GM18505 (cell line): Measurements from ENCODE around the gene C2orf49.

Source experiments
- ATAC-seq: cut with Tn5 transposase; IDR thresholded peaks from one replicate; pipeline ENCODE4 v1.9.1; 2021; ENCODE audit not compliant: unreplicated experiment
- POLR2A ChIP-seq: IDR thresholded peaks from 4 replicates; pipeline ENCODE4 v1.6.1; 2011; ENCODE audit warnings: borderline replicate concordance; ENCODE audit not compliant: insufficient read depth, insufficient read length; ENCODE audit errors: extremely low read depth

C2orf49 gene

GRCh38 chr2:105376010-105376409 lies 38.7 kb downstream of the C2orf49 start:
- ATAC-seq: no peak
- no peak for TF ChIP-seq POLR2A

DNA sequence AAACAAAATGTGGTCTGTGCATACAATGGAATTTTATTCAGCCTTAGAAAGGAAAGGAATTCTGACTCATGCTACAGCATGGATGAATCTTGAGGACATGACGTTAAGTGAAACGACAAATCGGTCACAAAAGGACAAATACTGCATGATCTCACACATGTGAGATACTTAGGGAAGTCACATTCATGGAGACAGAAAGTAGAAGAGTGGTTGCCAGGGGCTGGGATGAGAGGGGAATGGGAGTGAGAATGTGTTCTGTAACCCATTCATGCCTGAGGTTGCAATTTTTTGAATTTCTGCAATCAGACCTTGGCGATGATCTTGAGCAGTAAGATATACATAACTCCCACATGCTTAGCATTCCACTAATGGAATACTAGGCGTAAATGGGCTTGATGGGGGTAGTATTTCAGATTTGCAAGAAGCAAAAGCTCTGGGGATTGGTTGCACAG lies 39.5 kb downstream of the C2orf49 start:
- TF ChIP-seq POLR2A: no peak
- ATAC-seq: no peak

DNA sequence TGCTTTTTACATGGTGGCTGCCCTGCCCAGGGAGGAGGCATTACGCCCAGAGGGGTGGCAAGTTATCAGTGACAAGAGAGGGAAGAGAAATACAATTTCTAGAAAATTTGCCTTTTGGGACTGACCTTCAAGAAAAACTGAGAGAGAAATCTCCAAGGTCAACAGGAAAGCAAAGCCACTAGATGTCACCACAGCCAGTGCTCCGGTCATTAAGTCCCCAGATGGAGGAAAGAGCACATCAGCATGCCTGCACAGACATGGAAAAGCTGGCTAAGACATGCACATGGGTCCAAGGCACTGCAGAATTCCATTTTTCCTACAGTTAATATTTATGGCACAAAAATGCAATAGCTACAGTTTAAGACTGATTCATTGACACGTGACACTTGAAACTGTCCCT lies 40.5 kb downstream of the C2orf49 start:
- TF ChIP-seq POLR2A: no peak
- ATAC-seq: no peak

DNA sequence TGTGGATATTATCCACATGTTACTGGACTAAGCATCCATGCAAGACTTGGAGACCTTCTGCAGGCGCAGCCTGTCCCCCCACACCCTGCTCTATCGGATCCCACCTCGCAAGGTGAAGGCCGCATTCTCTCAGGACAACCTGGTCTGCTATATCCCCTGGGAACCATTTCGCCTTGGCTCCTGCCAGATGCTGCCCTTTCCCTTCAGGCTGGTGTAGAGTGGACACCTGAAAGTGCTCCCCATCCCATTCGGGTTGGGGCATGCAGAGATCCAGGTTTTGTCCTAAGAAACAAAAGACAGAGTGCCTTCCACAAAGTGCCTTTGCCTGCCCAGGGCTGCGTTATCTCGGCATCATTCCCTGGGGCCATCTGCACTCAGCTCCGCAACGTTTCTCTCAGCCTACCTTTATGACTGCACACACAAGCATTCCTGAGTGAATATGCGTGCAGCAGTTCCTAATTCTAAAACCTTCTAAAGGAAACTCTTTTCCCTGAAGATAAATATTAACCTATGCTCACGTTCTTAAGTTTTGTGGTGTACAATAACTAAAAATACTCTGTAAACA lies 41.0 kb downstream of the C2orf49 start:
- no peak for ATAC-seq
- no peak for TF ChIP-seq POLR2A

DNA sequence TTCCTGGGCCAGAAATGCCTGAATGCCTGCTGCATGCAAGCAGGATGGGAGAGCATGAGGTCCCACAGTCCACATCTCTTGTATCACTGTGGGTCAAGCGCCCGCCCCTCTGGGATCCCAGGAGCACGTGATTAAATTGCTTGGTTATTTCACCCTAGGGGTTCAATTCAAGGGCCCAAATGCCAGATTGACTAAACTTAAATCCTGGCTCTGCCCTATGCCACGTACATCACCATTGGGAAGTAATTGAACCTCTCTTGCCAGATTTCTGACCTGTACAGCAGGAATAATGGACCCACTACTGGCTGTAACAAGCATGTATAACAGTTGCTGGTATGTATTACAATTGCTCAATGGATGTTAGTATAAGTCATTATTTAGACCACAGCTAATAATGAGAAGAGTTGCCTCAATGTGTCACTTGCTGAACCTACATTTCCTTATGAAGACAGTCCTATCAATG lies 41.6 kb downstream of the C2orf49 start:
- no peak for TF ChIP-seq POLR2A
- no peak for ATAC-seq

DNA sequence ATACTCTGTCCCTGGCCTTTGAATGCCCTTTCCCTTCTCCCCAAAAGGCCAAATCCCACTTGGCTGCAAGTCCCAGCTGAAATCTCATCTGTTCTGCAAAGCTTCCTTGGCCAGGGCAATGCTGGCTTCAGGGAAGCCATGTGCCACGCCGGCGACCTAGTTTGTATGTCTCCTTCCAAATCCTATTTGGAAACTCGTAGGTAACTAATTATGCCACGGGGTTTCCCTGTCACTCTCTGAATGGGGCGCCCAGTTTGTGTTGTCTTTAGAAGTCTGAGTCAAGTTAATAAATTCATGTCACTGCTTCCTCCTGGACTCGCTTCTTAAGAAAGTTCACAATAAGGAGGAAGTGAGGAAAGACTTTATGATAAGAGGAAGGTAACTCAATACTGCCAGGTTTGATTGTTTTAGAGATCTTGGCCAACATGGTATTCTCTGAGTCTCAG lies 42.4 kb downstream of the C2orf49 start:
- ATAC-seq: no peak
- TF ChIP-seq POLR2A: no peak

DNA sequence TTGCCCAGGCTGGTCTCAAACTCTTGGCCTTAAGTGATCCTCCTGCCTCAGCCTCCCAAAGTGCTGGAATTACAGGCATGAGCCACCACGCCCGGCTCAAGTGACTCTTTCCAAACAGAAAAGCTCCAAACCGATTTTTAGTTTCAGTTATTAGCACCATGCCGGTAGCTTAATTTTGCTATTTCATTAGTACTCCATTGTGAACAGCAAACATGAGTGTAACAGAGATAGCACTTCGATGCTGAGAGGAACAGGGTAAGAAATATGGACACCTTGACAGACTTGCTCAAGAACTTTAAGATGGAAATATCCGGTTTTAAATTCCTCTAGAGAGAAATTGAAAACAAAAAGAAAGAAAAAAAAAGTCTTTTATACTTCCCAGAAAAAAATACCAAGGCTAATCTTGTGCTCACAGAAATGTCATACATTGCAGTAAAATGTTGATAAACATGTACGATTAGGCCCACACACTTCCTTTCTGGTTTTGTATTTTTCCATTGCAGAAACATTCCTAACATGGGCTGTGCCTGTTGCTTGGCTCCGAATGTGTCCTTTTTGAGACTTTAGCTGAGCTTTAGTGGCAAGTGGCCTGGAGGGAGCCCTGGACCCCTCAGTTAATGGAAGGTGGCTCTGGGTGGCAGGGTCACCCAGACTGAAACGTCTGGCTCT lies 43.2 kb downstream of the C2orf49 start:
- ATAC-seq: no peak
- TF ChIP-seq POLR2A: no peak

DNA sequence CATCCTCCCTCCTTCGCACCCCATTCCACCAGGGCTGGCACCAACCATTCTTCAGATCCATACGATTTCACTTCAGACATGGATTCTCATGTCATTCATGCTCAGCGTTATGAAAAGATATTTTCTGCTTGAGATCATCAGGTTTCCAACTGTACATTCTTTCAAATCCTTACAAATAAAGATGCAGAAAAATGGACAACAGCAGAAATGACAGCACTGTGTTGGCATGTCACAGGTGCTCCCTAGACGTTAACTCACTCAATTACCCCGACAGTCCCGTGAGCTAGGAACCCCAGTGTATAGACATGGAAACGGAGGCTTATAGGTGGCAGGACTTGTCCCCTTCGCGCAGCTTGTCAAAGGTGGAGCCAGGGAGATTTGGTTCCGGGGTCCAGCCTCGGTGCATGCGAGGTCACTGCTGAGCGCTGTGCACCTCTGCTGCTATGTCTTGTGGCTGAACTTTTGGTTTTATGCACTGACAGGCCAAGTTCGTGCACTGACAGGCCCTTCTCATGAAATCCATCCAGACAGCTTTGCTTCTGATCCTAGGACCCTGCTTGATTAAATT lies 43.8 kb downstream of the C2orf49 start:
- no peak for ATAC-seq
- no peak for TF ChIP-seq POLR2A

DNA sequence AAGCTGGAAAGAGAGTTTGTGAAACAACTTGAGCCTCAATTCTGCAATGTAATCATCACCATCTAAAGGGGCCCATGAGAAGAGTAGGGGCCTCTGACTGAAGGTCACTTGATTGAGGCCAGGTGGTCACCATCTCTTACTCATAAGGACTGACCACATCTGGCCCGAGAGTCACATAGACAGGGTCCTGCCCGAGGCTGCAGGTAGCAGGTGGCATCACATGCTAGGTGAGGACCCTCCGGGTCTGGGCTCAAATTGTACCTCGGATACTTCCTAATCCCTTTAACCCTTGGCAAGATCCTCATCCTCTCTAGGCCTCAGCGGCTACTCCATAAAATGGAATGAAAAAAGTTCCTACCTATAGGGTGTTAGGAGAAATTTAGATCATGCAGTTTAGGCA lies 44.8 kb downstream of the C2orf49 start:
- no peak for ATAC-seq
- no peak for TF ChIP-seq POLR2A

GRCh38 chr2:105383432-105384166 lies 46.3 kb downstream of the C2orf49 start:
- no peak for ATAC-seq
- no peak for TF ChIP-seq POLR2A

GRCh38 chr2:105384216-105384615 lies 46.9 kb downstream of the C2orf49 start:
- no peak for ATAC-seq
- no peak for TF ChIP-seq POLR2A

DNA sequence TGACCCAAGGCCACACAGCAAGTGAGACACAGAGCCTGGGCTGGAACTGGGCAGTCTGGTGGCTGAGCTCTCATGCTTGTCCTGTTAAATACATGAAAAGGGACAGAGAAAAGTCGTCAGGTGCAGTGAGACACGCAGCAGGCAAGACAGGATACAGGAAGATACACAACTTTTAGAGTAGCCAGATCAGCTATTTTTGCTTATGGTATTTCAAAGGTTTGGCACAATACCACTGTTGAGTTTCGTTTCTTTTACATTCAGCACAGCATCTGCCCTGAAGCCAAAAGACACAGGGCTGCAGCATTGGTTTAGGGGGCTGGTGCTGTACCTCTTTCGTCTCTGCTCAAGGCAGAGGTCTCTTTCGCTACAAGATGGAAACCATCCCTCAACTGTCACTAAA lies 47.5 kb downstream of the C2orf49 start:
- no peak for ATAC-seq
- TF ChIP-seq POLR2A: no peak

- ATAC-seq: no peak
- no peak for TF ChIP-seq POLR2A
Observed at GRCh38 chr2:105385731-105386540, 48.6 kb downstream of the C2orf49 start.
